HG03175 (cell line): Measurements from ENCODE around the gene ZMYND10.

Experiments used
- ATAC-seq: cut with Tn5 transposase; IDR thresholded peaks from one replicate; pipeline ENCODE4 v1.9.1; 2021; ENCODE audit warnings: mild to moderate bottlenecking, moderate library complexity; ENCODE audit not compliant: unreplicated experiment

The ZMYND10 gene

DNA sequence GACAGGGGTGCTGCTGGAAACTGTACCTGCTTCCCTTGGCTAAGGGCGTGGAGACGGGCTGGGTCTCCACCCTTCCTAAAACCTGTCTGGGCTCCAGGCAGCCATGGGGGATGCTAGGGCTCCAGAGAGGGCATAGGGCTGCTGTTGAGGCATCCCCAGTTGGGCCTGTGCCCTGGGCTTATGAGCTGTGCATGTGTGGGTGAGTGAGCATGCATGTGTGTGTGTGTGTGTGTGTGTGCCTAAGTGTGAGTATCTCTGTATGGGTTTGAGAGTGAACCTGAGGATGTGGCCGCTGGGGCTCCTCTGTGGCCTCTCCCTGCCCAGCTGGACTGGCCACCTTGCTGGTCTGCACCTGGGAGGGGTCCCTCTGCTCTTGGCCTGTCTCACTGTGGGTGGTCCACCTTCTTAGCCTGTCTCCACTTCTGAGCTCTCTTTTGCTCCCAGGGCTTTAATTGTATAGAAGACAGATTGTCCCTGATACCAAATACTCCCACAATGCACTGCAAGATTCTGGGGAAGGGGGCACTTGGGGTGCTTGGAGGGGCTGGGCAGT lies 25.7 kb upstream of the ZMYND10 start:
- ATAC-seq, result no peak

DNA sequence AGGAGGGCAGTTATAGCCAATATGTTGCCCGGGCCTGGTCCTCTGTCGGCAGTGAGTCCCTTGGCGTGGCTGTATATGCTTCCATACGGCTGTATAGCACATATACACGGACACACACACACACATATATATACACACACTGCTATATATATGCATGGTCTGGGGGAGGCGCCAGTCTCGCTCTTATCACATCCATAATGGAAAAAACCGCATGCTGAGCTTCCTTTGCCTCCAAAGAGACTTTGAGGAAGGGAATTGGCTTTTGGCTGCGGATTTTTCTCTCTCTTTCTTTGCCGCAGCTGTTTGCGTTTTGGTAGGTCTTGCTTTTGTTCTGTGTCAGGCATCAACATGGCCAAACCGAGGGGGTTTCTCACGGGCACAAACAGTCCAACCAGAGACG lies 25.1 kb upstream of the ZMYND10 start:
- ATAC-seq, result no peak

- no peak for ATAC-seq
Measured at GRCh38 chr3:50369012-50369670, 23.6 kb upstream of the ZMYND10 start.

DNA sequence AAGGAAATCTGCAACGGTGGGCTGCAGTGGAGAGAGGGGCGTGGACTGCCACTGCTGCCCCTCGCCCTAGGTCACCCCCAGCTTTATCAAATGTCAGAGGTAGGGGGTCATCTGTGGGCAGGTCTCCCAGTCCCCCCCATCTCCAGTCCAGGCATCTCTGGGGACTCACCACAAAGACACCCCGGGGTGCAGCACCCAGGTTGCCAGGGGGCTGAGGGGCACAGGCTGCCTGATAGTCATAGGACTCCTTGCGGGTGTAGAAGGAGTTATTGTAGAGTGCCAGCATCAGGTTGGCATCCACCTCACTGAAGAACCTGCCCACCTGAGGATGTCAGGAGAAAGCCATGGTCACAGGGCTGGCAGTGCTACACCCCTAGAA lies 20.3 kb upstream of the ZMYND10 start:
- ATAC-seq, result no peak

GRCh38 chr3:50365080-50365841 lies 19.7 kb upstream of the ZMYND10 start:
- peak; percentile 95 for ATAC-seq

DNA sequence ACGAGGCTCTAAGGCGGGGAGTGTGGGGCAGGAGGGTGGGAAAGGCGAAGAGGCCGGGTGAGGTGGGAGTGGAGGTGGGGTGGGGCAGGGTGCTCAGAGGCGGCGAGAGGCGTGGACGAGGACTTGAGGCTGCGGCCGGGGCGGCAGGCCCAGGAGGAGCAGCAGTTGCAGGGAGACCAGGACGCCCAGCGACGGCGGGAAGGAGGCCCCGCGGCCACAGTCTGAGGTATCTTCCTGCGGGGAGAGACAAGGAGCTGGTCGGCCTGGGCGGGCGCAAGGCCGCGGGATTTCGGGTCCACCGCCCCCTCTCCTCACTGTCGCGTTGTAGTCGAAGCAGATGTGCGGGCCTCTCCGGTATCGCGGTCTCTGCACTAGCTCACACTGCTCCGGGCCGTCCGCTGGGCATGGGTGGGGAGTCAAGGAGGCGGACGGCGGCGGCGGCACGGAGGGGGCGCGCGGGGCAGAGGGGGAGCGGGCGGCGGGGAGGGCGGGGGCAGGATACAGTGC lies 19.1 kb upstream of the ZMYND10 start:
- ATAC-seq, result no peak

DNA sequence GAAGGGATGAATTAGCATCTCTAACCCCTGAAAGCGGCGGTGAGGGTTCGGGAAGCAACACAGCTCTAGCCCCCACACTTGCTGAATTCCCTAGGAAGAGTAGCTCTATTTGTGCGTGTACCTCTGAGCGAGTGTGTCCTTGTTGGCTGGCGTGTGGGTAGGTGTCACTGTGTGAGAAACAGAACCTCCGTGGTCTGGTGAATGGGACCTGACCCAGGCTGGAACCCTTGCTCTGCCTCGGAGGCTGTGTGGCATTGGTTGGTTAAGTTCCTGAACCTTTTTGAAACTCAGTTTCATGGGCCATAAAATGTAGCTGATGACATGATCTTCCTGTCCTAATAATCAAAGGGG lies 14.2 kb upstream of the ZMYND10 start:
- peak; percentile 14 for ATAC-seq

- peak; percentile 100 for ATAC-seq
Measured at GRCh38 chr3:50358911-50359759, 13.6 kb upstream of the ZMYND10 start, which contains the start of gene TMEM115. TSS of gene TMEM115 (minus strand) at chr3:50359521. CDS start at chr3:50359063, 458 bp downstream.

- ATAC-seq, result no peak
Measured at GRCh38 chr3:50358355-50358910, 12.9 kb upstream of the ZMYND10 start.

GRCh38 chr3:50357481-50357880 lies 11.9 kb upstream of the ZMYND10 start:
- no peak for ATAC-seq

DNA sequence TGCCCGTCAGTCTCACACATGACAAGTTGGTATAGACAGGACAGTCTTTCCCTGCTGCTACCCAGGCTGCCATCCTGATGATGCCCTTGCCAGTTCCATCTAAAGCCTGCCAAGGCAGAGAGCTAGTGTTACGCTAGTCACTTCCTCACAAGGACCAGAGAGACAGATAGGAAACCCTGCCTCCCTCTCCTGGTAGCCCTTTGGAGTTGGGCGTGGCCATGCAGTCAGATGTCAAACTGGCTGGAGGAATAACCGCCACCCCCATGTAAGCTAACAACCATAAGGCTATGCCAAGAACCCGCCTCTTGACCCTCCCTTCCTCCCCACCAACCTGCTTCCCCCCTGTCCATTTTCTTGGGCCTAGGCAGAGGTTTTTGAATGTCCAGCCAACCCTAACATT lies 11.0 kb upstream of the ZMYND10 start:
- no peak for ATAC-seq

DNA sequence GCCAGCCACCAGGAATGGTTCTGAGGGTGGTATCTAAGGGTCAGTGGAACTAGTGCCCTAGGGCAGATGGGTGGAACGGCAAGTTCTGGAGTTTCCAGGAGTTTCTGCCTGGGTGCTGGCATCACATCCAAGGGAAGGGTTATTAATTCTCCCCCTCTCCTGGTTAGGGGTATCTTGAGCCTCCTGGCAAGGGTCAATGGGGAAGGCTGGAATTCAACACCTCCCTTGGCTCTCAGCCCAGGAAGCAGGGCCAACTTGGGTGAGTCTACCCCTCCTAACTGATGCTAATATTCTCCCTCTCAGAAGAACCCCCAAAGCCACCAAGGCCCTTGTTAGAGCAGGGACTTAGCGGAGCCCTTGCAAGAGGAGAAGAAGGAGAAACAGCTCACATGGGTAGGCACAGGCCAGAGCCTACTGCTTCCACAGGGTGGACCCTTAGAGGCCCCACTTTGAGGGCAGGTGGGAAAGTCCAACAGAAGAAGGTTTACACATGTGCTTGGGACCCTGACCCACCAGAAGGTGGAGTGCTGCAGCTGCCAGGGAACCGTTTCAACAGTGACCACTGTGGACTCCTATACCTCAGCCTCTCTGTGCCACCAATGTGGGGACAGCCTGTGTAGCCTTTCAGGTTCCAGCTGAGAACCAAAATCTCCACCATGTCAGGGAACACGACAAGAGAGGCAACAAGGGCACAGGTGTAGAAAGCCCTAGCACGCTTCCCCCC lies 10.5 kb upstream of the ZMYND10 start:
- ATAC-seq, result no peak

- no peak for ATAC-seq
Measured at GRCh38 chr3:50354850-50355249, 9.3 kb upstream of the ZMYND10 start.

GRCh38 chr3:50354186-50354764 lies 8.7 kb upstream of the ZMYND10 start:
- ATAC-seq, result no peak

GRCh38 chr3:50353245-50354004 lies 7.9 kb upstream of the ZMYND10 start:
- ATAC-seq, result no peak

DNA sequence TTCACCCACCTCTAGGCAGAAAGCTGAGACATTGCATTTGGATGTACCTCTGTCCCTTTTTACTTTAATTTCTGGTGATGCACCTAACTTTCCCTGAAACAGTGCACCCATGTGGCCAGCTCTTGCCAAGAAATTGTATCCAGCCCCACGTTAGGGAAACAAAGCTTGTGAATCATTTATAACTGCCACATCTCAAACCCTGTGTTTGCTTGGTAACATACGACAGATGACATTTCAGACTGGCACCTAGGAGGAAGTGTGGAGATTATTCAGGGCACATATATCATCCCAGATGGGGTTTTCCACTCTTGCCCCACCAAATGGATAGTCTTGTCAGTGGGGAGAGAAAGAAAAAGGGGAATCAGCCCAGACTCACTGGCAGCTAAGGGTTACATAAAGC lies 7.2 kb upstream of the ZMYND10 start:
- ATAC-seq, result no peak

DNA sequence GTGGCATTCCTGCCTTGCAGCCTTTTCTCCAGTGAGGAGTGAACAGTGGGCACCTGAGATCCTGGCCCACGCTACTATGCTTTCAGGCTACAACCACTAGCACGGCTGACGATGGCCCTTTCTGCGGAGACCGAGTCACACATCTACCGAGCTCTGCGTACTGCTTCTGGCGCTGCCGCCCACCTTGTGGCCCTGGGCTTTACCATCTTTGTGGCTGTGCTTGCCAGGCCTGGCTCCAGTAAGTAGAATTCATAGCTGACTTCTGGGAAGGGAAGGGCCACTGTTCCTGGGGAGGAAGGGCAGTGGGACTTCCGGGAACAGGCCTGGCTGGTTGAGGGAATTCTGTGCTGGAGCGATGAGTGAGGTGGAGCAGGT lies 5.8 kb upstream of the ZMYND10 start:
- no peak for ATAC-seq

DNA sequence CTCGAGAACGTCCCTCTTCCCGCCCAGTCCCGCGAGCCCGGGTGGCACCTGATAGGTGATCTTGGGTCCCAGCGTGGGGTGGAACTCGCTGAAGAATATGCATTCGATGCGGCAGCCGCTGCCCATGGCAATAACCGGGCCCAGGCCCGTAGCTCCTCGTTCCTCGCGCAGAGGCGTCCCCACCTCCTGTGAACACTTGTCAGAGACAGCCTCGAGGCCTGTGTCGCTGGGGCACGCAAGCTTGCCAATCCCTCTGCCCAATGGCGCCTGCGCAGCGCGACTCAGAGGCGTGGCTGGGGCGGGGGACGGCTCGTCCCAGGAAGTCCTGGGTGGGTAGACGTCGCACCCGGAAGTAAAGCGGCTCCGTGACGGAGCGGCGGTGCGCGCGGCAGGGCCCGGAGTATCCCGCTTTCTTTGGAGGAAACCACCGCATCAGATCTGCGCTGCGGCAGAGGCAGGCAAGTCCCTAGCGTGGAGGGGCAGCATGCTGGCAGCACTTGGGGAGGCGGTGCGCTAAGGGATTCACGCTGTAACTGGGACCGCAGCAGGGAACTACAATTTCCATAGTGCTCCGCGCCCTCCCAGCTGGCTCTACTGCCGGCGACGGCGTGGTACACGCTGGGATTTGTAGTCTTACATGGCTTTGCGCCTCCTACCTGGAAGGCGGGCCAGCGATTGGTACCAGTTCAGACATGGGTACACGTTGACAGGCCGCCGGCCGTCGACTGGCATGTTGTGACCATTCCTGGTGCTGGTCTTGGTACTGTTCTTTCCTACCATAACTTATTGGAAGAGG lies 5.2 kb upstream of the ZMYND10 start, which contains the start of the genes CYB561D2 and NPRL2:
Gene CYB561D2 (plus strand): TSS at position 336 of the 796 bp plus-strand sequence. CDS start 572 bp downstream, outside the sequence.
Gene NPRL2 (minus strand): TSS at position 249 of the 796 bp plus-strand sequence. CDS start 123 bp downstream, at position 126.
- peak; percentile 85 for ATAC-seq
